ENCODE data around the gene LCP1.
"Not testable (repeated sequence)": the region's sequence is repeated elsewhere in the genome, so short reads cannot be mapped to it uniquely, and the experiment has no call there.

Gene LCP1, protein sequence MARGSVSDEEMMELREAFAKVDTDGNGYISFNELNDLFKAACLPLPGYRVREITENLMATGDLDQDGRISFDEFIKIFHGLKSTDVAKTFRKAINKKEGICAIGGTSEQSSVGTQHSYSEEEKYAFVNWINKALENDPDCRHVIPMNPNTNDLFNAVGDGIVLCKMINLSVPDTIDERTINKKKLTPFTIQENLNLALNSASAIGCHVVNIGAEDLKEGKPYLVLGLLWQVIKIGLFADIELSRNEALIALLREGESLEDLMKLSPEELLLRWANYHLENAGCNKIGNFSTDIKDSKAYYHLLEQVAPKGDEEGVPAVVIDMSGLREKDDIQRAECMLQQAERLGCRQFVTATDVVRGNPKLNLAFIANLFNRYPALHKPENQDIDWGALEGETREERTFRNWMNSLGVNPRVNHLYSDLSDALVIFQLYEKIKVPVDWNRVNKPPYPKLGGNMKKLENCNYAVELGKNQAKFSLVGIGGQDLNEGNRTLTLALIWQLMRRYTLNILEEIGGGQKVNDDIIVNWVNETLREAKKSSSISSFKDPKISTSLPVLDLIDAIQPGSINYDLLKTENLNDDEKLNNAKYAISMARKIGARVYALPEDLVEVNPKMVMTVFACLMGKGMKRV

DNA sequence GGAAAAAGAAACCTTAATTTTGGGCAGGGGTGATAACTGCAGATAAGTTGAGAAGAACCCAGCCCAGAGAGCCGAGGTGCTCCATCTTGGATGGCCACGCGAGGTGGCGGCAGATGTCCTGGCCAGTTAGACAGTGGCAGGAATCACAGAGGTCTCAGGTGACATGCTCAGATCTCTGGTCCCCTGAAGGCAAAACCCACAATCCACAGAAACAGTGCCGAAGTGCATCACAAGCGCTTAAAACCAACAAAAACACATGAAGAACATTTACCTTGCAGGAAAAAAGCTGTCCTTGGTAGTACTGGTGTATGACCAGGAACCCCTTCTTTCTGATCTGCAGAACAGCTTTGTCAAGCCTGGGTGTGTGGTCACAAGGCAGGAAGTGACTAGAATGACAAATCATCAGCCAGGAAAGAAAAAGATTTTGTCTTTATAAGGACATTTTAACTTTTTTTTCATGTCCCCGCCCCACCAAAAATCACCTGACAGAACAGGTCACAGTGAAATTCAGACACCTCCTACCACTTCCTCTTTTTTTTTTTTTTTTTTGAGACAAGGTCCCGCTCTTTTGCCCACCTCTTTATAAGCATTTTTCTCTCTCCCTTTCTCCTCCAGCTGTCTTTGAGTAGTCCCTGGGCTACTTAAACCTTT, at the start of gene LCP1:
LCP1 (minus strand) TSS at position 338 of the 651 bp plus-strand sequence. CDS start 22,515 bp downstream, outside the sequence.
- peak; percentile 74 to 83 for DNase-seq
- TF ChIP-seq GATA1 (IDR thresholded peaks at IDR 0.05; ENCODE audit: low read depth, low read length): no peak
- TF ChIP-seq POLR2A (IDR thresholded peaks at IDR 0.05; ENCODE audit: low read length): peak; percentile 88

DNA sequence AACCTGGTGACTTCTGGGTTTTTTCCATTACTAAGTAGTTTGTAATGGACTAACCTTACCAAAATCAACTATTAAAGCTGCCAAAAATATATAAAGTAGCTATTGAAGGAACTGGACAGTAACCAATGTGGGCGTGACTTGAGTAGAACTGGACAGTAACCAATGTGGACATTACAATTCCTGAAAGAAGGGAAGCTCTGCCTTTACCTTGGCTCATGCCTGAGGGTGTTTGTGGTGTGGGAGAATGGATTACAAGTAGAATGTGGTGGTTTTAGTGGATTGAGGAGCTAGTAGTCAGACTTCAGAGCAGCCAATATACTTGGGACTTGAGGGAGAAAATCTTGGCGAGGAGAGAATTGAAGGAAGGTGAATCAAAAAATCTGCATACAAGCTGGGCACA, 47.3 kb upstream of the LCP1 start:
- no peak for DNase-seq
- TF ChIP-seq GATA1 (IDR thresholded peaks at IDR 0.05; ENCODE audit: low read depth, low read length) (no peak), POLR2A (IDR thresholded peaks at IDR 0.05; ENCODE audit: low read length) (no peak)

GRCh38 chr13:46220234-46220633, 38.3 kb upstream of the LCP1 start:
- DNase-seq: not testable (repeated sequence)

DNA sequence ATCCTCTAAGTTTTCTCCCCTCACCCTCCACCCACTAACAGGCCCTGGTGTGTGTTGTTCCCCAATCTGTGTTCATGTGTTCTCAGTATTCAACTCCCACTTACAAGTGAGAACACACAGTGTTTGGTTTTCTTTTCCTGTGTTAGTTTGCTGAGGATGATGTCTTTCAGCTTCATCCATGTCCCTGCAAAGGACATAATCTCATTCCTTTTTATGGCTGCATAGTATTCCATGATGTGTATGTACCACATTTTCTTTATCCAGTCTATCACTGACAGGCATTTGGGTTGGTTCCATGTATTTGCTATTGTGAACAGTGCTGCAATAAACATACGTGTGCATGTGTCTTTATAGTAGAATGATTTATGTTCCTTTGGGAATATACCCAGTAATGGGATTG, 32.8 kb upstream of the LCP1 start:
- not testable (repeated sequence) for DNase-seq

DNA sequence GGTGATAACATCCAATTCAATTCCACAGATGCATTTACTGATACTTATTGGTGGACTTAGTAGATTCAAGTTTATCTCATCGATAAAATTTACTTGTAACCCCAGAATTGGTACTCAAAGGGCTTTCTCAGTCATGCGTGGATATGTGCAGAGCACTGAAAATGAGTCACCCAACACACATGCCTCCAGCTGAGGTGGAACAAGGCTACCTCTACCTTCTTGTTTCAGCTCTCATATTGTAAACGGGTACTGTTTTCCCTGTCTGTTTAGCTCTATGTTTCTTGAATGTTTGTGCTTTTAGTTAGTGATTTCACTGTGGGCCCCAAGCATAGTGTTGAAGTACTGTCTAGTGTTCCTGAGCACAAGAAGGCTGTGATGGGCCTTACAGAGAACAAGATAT, 31.3 kb upstream of the LCP1 start:
- peak in 1 of 2 experiments; percentile 10 for DNase-seq
- TF ChIP-seq GATA1 (IDR thresholded peaks at IDR 0.05; ENCODE audit: low read depth, low read length) (no peak), POLR2A (IDR thresholded peaks at IDR 0.05; ENCODE audit: low read length) (no peak)

DNA sequence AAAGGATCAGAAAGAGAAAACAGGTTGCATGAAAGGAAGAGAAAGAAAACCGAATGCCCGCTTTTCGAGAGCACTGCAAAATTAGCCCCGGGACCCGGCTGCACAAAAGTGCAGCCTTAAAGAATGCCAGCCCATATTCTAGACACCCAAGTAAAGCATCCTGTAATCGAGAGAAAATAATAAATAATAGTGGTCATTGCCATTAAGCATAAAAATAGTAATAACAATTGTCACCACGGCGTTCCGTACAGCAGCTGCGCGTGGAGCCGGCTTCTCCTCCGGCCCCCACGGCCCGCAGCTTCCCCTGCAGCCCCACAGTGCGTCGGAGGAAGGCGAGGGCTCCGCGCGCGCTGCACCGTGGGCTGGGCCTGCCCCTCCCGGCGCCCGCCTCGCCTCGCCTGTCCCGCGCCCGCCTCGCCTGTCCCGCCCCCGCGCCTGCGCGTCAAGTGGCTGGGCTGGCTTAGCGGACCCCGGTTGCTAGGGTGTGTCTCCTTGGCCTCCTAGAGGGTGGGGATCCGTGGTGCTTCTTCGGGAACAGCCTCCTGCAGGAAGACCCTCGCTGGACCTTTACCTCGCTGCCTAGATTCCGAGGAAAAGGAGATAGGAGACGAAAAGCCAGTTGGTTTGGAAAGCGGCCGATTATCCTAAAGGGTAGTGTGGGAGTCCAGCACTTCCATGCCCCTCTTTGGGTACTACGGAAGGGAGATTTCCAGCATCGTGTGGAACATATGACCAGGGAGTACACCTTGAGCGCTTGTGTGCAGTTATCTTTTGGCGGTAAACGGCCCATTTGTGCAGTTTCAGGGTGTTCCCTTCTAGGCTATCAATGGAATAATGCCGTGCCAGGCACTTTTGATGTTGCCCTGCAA, 29.7 kb upstream of the LCP1 start, which contains the start of gene LRRC63:
LRRC63 (plus strand) TSS at position 446 of the 869 bp plus-strand sequence. CDS start 1,107 bp downstream, outside the sequence.
- TF ChIP-seq POLR2A (IDR thresholded peaks at IDR 0.05; ENCODE audit: low read length) (peak; percentile 77), GATA1 (IDR thresholded peaks at IDR 0.05; ENCODE audit: low read depth, low read length) (no peak)
- peak; percentile 92 to 93 for DNase-seq

- DNase-seq: peak; percentile 89 to 94
- TF ChIP-seq POLR2A (IDR thresholded peaks at IDR 0.05; ENCODE audit: low read length): no peak
- TF ChIP-seq GATA1 (IDR thresholded peaks at IDR 0.05; ENCODE audit: low read depth, low read length): no peak
Observed at GRCh38 chr13:46211116-46211482, 29.1 kb upstream of the LCP1 start.

- peak; percentile 26 to 49 for DNase-seq
- TF ChIP-seq GATA1 (IDR thresholded peaks at IDR 0.05; ENCODE audit: low read depth, low read length) (no peak), POLR2A (IDR thresholded peaks at IDR 0.05; ENCODE audit: low read length) (no peak)
Observed at GRCh38 chr13:46210362-46211083, 28.5 kb upstream of the LCP1 start.

DNA sequence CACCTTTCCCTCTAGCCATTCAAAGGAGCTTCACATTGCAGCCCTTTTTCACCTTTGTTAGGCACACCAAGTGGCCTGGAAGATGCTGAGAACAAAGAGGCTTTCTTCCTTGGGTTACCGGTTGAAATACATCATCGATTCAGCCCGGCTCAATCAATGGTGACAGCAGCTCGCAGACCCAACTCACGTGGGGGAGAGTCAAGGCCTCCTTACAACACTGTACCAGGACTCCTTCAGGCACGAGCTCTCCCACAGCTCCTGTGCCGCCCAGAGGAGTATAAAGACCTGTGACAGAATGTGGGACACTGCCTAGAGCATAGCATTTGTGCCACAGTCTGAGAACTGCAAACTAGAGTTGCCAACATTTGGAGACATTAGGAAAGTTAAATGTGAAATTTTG, 25.9 kb upstream of the LCP1 start:
- DNase-seq: no peak
- TF ChIP-seq POLR2A (IDR thresholded peaks at IDR 0.05; ENCODE audit: low read length) (no peak), GATA1 (IDR thresholded peaks at IDR 0.05; ENCODE audit: low read depth, low read length) (no peak)

DNA sequence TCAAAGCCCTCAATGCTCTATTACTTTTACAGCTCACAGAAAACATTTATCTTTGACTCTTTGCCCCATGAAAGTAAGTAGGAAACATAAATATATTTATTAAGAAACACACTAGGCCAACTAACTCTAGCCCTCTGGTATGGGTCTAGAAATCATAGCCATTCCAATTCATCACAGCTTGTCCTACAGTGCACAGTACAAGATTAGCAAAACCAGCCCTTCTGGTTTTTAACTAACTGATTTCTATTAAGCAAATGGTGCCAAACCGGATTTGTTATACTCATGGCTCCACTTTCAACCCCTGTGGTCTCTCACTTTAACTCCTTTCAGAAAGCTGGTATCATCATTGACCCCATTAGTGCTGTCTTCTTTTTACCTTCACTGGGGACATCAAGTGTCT, 24.2 kb upstream of the LCP1 start:
- DNase-seq: no peak
- TF ChIP-seq POLR2A (IDR thresholded peaks at IDR 0.05; ENCODE audit: low read length) (no peak), GATA1 (IDR thresholded peaks at IDR 0.05; ENCODE audit: low read depth, low read length) (no peak)

GRCh38 chr13:46202966-46203365, 21.0 kb upstream of the LCP1 start:
- no peak for TF ChIP-seq POLR2A (IDR thresholded peaks at IDR 0.05; ENCODE audit: low read length)
- TF ChIP-seq GATA1 (IDR thresholded peaks at IDR 0.05; ENCODE audit: low read depth, low read length): no peak
- DNase-seq: no peak

GRCh38 chr13:46202188-46202795, 20.3 kb upstream of the LCP1 start:
- TF ChIP-seq POLR2A (IDR thresholded peaks at IDR 0.05; ENCODE audit: low read length) (no peak), GATA1 (IDR thresholded peaks at IDR 0.05; ENCODE audit: low read depth, low read length) (no peak)
- DNase-seq: no peak

All from erythroblast (primary cell).